Fibroblast of lung (primary cell): ENCODE results near the gene OCA2.

Experiments used
- CTCF ChIP-seq, 2 donors: IDR thresholded peaks in 1 of 2; conservative IDR thresholded peaks in 1 of 2; 1 replicate in 1 of 2; 2 replicates in 1 of 2; pipeline ENCODE4 v1.5.1; 2011 to 2012; ENCODE audit warnings: low read length in 2 of 2, control low read depth in 1 of 2, inconsistent platforms in 1 of 2, low read depth in 1 of 2, mild to moderate bottlenecking in 1 of 2
- EZH2 ChIP-seq: IDR thresholded peaks from 2 replicates; pipeline ENCODE4 v1.5.1; 2012; ENCODE audit warnings: low read length, control low read depth, mild to moderate bottlenecking; ENCODE audit errors: missing control alignments

GRCh38 chr15:27993996-27994780 is 104.9 kb downstream of the OCA2 start:
- TF ChIP-seq EZH2: no peak
- TF ChIP-seq CTCF (conservative IDR thresholded peaks at IDR 0.05 in 1 of 2, IDR thresholded peaks at IDR 0.05 in 1 of 2; ENCODE audit: low read depth in 1 of 2, low read length in 2 of 2): no peak
